ENCODE measurements around the gene PLAAT5.
"Not testable (repeated sequence)": the region's sequence is repeated elsewhere in the genome, so short reads cannot be mapped to it uniquely, and the experiment has no call there.

The PLAAT5 gene

GRCh38 chr11:63476618-63477017 lies 14.3 kb downstream of the PLAAT5 start:
- DNase-seq: no peak

GRCh38 chr11:63472372-63472771 lies 18.6 kb downstream of the PLAAT5 start:
- DNase-seq: no peak

- no peak for DNase-seq
These were observed 20.7 kb downstream of the PLAAT5 start for GRCh38 chr11:63470311-63470710.

- DNase-seq: no peak
These were observed 28.8 kb downstream of the PLAAT5 start for GRCh38 chr11:63462137-63462536.

GRCh38 chr11:63459586-63459985 lies 31.4 kb downstream of the PLAAT5 start:
- no peak for DNase-seq

GRCh38 chr11:63448646-63449045 lies 42.3 kb downstream of the PLAAT5 start:
- no peak for DNase-seq

- DNase-seq: no peak
These were observed 45.2 kb downstream of the PLAAT5 start for GRCh38 chr11:63445720-63446119.

- no peak for DNase-seq
These were observed 45.8 kb downstream of the PLAAT5 start for GRCh38 chr11:63445118-63445517.

- DNase-seq: no peak
These were observed 46.8 kb downstream of the PLAAT5 start for GRCh38 chr11:63444160-63444559.

- no peak for DNase-seq
These were observed 47.3 kb downstream of the PLAAT5 start for GRCh38 chr11:63443714-63444113.

GRCh38 chr11:63435831-63436230 lies 55.1 kb downstream of the PLAAT5 start:
- not testable (repeated sequence) for DNase-seq

GRCh38 chr11:63435351-63435750 lies 55.6 kb downstream of the PLAAT5 start:
- DNase-seq: not testable (repeated sequence)

GRCh38 chr11:63430731-63431130 lies 60.2 kb downstream of the PLAAT5 start:
- DNase-seq: not testable (repeated sequence)

GRCh38 chr11:63427971-63428508 lies 62.9 kb downstream of the PLAAT5 start:
- no peak for DNase-seq

GRCh38 chr11:63417174-63417852 lies 73.7 kb downstream of the PLAAT5 start:
- DNase-seq: no peak

Data from activated CD4-positive, CD25-positive, alpha-beta regulatory T cell treated with anti-CD3 and anti-CD28 coated beads, Interleukin-2, amount 50 U/mL, for 72 hours (primary cell).